Jurkat, Clone E6-1 (cell line): ENCODE measurements around the gene SRC.

Source experiments
- DNase-seq: peaks from one replicate; pipeline ENCODE4 v3.0.0-alpha.2; 2011; ENCODE audit warnings: low read depth, low spot score
- H3K4me3 ChIP-seq: 2 replicates; pipeline ENCODE4 v1.5.1; 2011; ENCODE audit warnings: mild to moderate bottlenecking, low read length, control low read depth, moderate library complexity

The SRC gene

DNA sequence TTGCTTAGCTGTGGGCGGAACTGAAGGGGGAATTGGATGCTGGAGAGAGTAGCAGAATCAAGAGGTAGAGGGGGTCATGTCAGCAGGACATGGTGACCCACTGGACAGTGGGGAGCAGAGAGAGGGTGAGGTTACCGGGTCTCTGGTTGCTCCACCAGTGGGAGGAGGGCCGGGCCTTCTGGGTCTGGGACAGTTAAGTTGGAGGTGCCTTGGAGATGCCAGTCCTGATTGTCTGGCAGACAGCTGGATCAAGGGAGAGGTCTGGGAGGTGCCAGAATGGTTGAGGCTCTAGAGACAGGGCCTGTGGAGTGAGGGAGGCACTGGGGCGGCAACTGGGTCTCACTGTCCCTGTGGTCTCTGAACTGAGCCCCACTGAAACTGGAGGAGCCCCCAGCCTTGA lies 31.8 kb upstream of the SRC start:
- H3K4me3 ChIP-seq = no peak overlapping the region
- no peak for DNase-seq

DNA sequence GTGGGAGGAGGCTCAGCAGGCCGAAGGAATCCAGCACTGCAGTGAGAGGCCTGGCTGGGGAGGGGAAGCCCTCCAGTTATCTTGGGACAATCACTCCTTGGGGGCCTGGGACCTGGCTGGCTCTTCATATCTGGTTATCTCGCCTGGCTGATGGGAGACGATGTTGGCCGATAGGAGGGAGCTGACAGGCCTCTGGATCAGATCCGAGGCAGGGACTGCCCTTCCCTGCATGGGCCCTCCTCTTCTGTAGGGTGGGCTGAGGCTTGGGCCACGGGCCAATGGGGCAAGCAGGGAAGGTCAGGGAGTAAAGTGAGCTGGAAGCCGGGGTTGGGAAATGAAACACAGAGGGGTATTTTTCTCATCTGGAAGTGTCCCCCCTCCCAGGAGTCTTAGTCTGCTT lies 31.3 kb upstream of the SRC start:
- no peak for DNase-seq
- no peak overlapping the region for H3K4me3 ChIP-seq

DNA sequence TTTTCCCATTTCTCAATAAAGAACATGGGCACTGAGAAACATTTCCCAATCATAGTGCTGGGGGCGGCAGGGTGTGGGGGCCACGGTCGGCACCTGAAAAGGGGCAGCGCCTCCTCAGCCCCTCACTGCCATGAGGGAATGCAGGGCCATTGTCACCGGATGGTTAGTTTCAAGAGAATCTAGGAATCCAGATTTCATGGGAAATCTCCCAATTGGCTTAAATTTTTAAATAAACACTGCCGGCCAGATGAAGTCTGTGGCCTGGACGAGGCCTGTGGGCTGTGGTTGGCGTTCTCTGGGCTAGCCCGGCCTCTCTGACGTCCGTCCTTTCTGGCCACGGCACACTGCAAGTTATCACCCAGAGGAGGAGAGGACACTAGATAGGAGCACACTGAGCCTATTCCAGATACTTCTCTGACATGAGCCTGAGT lies 30.9 kb upstream of the SRC start:
- no peak for DNase-seq
- H3K4me3 ChIP-seq = no peak overlapping the region

DNA sequence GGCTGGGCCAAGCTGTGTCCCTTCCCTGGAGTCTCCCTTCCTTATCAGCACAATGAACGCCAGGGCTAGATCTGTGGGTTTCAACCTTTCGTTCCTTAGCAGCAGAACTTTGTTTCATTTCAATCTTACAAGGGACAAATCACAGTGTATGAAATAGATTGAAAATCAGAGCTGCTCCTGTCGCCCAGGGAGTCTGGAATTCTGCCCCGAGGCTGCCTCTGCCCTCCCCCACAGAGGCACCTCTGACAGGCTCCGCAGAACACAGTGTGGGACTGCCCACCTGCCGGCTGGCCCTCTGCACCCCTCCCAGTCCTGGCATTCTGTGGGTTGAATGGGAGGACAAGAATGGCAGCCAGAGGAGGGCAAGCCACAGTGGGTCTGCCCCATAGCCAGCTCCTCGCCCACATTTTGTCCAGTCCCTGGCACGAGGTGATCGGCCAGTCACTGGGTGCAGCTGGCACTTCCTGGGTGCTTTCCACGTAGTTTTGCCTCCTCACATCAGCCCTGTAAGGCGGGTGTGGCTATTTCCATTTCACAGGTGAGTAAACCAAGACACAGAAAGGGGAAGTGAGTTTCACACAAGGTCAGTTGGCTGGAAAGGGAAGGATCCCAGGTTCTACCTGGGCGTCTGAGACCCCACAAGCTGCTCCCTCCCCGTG lies 30.4 kb upstream of the SRC start:
- no peak for DNase-seq
- H3K4me3 ChIP-seq = peak overlapping the region; percentile 35

DNA sequence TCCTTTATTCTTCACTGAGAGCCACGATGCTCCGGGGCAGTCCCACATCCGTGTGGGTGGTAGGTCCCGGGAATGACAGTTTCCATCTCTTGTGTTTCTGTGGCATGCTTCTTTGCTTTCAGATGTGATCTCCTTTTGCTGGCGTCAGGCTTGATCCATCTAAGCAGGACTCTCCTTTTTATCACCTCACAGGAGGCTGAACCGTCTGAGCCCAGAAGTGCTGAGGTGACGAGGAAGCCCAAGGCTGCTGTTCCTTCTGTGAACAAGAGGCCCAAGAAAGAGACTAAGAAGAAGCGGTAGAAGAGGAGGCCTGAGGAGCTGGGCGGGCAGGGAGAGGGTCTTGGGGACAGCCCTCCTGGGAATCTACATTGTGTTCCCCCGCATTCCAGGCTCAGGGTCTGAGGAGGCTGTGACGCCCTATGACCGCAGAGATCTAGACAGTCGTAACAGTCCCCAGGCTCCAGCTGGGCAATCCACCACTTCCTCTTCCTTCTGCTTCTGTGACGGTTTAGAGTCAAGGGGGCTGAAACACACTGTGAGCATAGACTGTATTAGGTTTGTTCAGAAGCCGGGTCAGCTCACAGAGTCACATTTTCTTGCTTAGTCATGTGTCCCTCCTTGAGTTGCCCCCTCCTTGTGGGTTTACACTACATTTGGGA lies 29.7 kb upstream of the SRC start:
- peak overlapping the region; percentile 35 for H3K4me3 ChIP-seq
- peak; percentile 93 for DNase-seq

DNA sequence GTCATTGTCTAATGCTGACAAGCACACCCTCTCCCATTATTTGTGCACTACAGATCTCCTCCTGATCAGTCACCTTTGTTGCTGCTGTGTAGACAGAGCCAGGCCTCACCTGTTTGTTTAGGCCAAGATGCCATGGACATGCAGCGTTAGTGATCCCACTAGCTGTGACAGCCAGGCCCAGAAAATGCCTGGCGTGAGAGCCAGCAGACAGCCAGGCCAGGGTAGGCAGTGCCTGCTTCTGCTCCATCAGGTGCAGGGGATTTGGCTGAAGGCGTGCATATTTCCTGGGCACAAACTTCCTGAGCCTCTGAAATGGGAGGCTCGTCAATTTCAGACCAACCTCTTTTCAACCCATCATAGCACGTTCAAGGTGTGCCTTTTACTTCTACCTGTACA lies 29.2 kb upstream of the SRC start:
- peak overlapping the region; percentile 31 for H3K4me3 ChIP-seq
- DNase-seq = no peak

DNA sequence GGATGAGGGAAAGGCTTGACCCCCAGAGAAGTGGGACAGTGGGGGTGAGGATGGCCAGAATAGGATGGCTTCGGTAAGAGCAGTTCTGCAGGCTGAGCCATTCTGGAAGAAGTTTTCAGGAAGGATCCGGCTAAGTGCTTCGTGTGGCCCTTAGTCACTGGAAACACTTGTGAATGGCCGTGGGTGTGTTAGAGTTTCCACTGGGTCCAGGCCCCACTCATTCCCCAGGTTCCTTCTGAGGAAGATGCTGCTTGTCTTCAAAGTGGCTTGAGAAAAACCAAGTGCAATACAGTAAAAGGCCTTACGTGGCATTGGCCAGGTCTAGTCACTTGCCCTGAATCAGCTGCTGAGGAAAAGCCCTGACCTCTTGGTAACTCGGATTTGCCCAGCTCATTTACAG lies 28.6 kb upstream of the SRC start:
- DNase-seq = no peak
- H3K4me3 ChIP-seq = no peak overlapping the region

DNA sequence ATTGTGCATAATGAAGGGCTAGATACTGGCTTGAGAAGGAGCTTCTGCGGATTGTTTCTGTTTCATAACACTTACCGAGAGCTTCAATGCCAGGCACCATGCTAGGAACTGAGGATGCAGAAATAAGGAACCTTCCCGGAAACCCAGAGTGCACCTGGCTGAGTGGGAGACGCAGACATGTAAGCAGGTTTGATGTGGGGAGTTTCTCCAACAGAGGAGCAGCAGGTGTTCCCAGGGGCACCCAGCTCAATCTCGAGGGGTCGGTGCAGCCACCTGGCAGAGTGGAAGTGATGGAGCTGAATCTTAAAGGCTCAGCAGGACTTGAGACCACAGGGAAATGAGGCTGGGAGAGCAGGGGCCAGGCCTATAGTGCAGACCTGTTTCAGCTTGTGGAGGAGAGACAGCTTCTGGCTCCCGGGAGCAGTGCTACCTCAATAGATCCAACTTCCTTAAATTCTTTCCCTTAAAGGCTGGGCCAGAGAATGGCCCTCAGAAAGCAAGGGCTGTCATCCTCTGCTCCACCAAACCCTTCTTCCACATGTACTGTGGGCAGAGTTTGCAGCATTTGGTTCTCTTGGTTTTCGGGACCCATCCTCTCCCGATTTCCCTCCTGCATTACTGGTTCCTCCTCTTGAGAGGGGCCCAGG lies 27.8 kb upstream of the SRC start:
- H3K4me3 ChIP-seq = peak overlapping the region; percentile 10; the same call in 1 of the 2 replicates
- peak; percentile 78 for DNase-seq

DNA sequence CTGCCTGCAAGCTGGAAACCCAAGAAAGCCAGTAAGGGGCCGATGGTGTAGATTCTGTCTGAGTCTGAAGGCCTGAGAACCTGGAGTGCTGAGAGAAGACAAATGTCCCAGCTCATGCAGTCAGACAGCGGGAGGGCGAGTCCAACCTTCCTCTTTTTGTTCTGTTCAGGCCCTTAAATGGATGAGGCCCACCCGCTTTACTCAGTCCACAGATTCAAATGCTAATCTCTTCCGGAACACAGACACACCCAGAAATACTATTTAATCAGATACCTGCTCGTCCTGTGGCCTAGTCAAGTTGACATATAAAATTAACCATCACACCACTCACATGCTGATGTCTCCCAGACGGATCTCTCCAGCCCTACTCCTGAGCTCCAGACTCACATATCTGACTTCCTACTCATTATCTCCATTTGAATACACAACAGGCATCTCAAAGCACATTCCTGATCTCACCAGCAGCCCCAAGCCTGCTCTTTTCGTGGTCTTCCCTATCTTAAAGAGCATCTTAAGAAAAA lies 26.7 kb upstream of the SRC start:
- DNase-seq = no peak
- no peak overlapping the region for H3K4me3 ChIP-seq

DNA sequence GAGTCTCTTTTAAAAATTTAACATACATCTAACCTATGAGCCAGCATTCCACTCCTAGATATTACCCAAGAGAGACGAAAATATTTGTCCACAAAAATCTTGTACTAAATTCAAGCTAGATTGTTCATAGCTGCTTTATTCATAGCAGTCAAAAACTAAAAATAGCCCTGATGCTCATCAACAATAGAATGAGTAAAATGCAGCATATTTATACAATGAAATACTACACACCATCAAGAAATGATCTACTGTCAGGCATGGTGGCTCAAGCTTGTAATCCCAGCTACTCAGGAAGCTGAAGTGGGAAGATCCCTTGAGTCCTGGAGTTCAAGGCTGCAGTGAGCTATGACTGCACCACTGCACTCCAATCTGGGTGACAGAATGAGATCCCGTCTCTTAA lies 22.0 kb upstream of the SRC start:
- DNase-seq = no peak
- no peak overlapping the region for H3K4me3 ChIP-seq

DNA sequence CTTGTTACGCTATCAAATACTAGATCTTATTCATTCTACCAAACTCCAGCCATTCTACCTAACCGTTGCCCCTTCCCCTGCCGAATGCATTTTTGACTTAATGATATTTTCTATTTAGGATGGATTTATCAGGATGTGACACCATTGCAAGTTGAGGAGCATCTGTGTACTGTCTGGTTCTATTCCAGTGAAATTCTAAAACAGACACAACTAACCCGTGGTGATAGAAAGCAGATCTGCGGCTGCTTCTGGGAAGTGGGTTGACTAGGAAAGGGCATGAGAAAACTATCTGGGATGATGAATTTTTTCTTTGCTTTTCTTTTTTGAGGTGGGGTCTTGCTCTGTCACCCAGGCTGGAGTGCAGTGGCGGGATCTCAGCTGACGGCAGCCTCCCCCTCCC lies 20.7 kb upstream of the SRC start:
- H3K4me3 ChIP-seq = no peak overlapping the region
- no peak for DNase-seq

DNA sequence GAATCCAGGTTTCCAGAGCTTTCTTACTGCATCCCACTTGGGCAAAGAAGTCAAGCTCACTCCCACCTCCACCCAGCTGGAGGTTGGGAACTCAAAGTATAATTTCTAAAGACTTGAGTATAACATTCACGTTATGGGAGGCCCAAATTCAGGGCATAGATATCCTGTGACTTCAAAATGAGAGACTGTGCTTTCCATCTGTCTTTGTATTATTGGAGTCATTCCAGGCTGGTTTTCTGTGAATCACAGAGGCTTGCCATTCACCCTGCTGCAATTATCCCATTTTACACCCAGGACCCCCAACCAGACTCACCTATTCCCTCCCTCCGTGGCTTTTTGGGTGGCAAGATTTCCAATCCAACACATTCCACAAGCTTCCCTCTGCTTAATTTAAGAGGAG lies 19.3 kb upstream of the SRC start:
- no peak overlapping the region for H3K4me3 ChIP-seq
- DNase-seq = no peak

DNA sequence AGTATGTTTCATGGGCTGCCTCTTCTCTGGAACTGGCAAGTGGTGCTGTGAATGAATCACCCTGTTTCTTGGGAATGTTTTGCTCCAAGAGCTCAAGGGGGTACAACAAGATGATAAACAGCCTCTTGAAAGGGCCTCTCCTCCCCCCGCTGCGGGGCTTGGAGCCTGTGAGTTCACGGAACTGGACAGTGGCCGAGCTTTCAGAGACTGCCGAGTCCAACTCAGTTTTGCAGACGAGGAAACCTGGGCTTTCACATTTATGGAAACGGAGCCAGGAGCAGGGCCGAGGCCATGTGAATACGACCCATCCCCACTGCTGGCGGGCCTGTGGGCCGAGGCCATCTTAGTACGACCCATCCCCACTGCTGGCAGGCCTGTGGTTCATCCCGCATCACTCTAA lies 18.2 kb upstream of the SRC start:
- H3K4me3 ChIP-seq = no peak overlapping the region
- DNase-seq = no peak

DNA sequence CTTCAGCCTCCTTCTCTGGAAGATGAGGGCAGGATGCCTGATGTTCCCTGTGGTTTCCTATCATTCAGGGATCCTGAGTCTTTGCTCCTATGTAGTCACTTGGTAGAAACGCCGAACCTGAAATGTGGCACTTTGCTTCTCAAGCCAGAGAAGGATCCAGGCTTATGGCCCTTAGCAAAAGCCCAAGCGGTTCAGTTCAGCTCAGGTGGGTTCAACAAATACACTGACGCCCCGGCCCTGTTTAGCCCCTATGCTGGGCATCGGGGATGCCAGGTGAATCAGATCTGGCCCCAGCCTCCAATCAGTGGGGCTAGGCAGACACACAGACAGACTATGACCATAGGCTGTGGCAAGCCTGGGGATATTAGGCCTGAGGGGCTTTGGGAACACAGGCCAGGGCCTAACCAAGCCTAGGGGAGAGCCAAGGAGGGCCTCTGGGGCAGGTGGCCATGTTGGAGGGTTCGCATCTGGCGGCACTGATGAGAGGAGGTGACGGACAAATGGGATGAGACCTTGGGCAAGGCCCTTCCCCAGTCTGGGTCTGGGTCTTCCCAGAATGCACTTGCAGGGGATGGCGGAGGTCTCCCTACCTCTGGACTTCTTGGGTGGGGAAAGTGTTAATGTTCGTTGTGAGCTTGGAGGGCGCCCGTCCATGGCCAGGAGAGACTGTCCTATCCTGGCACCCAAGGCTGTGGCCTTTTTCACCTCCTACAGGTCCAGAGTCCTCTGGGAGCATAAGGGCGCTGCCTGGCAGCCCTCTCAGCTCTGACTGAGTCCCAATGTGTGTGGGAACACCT lies 17.6 kb upstream of the SRC start:
- no peak for DNase-seq
- H3K4me3 ChIP-seq = no peak overlapping the region

DNA sequence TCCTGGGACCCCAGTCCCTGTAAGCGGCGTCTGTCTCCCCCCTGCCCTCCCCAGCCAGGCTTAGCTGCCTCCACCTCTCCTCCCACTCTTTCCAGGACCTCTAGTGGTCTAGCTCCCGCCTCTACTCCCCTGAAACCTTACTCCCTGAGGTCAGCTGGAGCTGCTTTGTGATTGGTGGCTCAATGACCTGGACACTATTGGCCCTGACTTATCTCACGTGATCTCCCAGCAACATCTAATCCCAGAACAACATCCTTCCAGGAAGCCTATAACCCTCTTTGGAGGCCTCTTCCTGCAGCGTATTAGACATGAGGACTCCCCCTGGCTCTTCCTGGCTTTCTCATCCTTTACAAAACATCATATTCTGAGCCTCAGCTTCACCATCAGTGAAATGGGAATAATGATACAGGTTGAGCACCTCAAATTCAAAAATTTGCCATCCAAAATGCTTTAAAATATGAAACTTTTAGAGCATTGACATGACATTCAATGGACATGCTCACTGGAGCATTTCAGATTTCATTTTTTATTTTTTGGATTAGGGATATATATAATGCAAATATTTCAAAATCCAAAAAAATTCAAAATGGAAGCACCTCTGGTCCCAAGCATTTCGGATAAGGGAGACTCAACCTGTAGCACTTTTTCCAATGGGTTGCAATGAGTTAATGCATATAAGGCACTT lies 16.3 kb upstream of the SRC start:
- DNase-seq = no peak
- no peak overlapping the region for H3K4me3 ChIP-seq

DNA sequence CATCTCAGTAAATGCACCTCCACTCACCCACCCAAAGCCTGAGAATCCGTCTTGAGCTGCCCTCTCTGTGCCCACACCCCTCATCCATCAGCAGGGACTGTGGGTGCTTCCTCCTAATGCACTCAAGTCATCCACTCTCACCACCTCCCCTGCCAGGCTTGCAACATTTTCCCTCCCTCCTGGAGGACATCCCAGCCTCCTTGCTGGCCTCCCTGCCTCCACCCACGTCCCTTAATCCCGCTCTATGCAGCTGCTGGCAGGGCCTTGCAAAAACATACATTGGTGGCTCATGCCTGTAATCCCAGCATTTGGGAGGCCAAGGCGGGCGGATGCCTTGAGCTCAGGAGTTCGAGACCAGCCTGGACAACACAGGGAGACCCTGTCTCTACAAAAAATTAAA lies 15.6 kb upstream of the SRC start:
- DNase-seq = no peak
- H3K4me3 ChIP-seq = no peak overlapping the region

DNA sequence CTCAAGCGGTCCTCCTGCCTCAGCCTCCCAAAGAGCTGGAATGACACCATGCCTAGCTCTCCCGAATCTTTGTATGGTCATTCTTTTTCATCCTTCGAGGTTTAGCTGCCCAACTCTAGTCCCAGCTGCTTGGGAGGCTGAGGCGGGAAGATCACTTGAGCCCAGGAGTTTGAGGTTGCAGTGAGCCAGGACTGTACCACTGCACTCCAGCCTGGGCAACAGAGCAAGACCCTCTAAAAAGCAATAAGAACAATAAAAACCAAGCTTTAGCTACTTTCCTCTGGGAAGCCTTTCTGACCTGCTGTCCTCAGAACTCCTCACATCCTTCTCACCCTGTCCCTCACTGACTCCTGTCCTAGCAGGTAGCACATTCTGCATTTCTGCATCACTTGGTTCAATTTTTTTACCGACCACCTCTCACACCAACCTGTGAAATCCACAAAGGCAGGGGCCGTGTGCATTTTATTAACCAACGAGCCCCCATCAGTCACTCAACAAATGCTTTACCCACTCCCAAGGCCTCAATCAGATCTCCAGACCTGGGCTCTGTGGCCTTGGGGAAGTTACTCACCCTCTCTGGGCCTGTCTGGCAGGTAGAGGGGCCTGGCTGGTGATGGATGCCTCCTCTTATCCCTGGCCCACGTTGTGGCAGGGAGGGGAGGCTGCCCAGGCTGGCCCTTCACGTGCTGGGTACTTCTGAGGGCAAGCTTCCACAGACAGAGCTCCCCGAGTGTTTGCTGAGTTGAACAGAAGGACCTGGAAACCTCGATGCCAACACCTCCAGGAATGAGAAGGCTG lies 14.7 kb upstream of the SRC start:
- no peak overlapping the region for H3K4me3 ChIP-seq
- DNase-seq = no peak

DNA sequence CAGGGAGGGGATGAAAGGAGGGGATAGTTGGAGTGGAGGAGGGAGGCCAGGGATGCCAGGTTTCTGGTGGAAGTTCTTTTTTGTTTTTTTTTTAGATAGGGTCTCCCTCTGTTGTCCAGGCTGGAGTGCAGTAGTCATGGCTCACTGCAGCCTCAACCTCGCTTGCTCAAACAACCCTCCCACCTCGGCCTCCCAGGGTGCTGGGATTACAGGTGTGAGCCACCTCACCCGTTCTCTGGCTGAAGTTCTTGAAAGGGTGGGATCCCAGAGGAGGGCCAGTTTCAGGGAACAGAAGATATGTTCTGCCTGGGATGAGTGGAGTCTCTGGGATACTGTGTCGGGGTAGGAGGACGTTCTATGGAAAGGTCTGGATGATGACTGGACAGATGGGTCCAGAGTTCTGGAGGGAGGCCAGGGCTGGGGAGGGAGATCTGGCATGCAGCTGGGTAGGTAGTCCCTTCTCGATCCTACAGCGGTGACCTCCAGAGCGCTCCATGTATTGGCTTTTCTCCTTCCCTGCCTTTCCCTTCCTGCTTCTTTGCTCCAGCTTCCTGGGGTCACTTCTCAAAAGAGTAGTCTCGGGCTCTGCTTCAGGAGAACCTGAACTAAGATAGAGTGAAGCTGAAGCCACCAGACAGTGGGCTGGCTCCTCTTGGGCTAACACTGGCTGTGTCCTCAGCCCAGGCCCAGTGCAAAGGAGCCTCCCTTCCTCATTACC lies 12.7 kb upstream of the SRC start:
- H3K4me3 ChIP-seq = no peak overlapping the region
- DNase-seq = no peak
